Testis (tissue), 2 donors: Measurements from ENCODE around the gene MAPK11.

Source experiments
- CTCF ChIP-seq, 3 experiments: fragments of 450-650 bp in 2 of 3; fragments of 200-600 bp in 1 of 3; sonication (generic) in 1 of 3; IDR thresholded peaks; one replicate each; pipeline ENCODE4 v1.5.1; 2016 to 2019; ENCODE audit warnings: antibody characterized with exemption in 3 of 3, mild to moderate bottlenecking in 2 of 3, moderate library complexity in 1 of 3
- POLR2A ChIP-seq: fragments of 450-650 bp; IDR thresholded peaks from one replicate; pipeline ENCODE4 v1.6.1; 2017; ENCODE audit warnings: antibody characterized with exemption, mild to moderate bottlenecking, moderate library complexity

GRCh38 chr22:50301581-50301991, 31.4 kb upstream of the MAPK11 start:
- no peak for TF ChIP-seq CTCF (IDR thresholded peaks at IDR 0.05)
- TF ChIP-seq POLR2A, result no peak
